Trophoblast cell (in vitro differentiated cells and primary cell): ENCODE data around the gene DHPS.

Source experiments
- DNase-seq, 2 donors: peaks; one replicate each; pipeline ENCODE4 v3.0.0-alpha.2; 2016
- H2AFZ ChIP-seq: 2 replicates; pipeline ENCODE4 v1.6.1; 2013; ENCODE audit warnings: low read length, moderate library complexity, mild to moderate bottlenecking; ENCODE audit not compliant: insufficient read depth, poor library complexity
- H2AK5ac ChIP-seq: 2 replicates; pipeline ENCODE4 v1.6.1; 2013; ENCODE audit warnings: mild to moderate bottlenecking, low read length
- H2BK120ac ChIP-seq: 2 replicates; pipeline ENCODE4 v1.6.1; 2013; ENCODE audit warnings: low read length, mild to moderate bottlenecking, moderate library complexity; ENCODE audit not compliant: insufficient read depth, poor library complexity
- H2BK12ac ChIP-seq: 2 replicates; pipeline ENCODE4 v1.6.1; 2013; ENCODE audit warnings: mild to moderate bottlenecking, low read length, moderate library complexity
- H2BK5ac ChIP-seq: 2 replicates; pipeline ENCODE4 v1.6.1; 2013; ENCODE audit warnings: low read length, low read depth, moderate library complexity, mild to moderate bottlenecking; ENCODE audit not compliant: poor library complexity
- H3K14ac ChIP-seq: 2 replicates; pipeline ENCODE4 v1.6.1; 2013; ENCODE audit warnings: mild to moderate bottlenecking, low read length
- H3K18ac ChIP-seq: 2 replicates; pipeline ENCODE4 v1.6.1; 2013; ENCODE audit warnings: mild to moderate bottlenecking, low read length
- H3K23ac ChIP-seq: 2 replicates; pipeline ENCODE4 v1.6.1; 2013; ENCODE audit warnings: low read length
- H3K27ac ChIP-seq: 2 replicates; pipeline ENCODE4 v1.5.1; 2013; ENCODE audit warnings: low read depth, mild to moderate bottlenecking, inconsistent platforms, low read length, moderate library complexity
- H3K27me3 ChIP-seq: 2 replicates; pipeline ENCODE4 v1.6.1; 2013; ENCODE audit warnings: inconsistent platforms, mild to moderate bottlenecking, low read length, moderate library complexity; ENCODE audit not compliant: insufficient read depth
- H3K36me3 ChIP-seq, 2 experiments: 1 replicate in 1 of 2; 2 replicates in 1 of 2; pipeline ENCODE4 v1.6.1; 2013; ENCODE audit warnings: low read length in 2 of 2, mild to moderate bottlenecking in 2 of 2, moderate library complexity in 1 of 2; ENCODE audit not compliant: insufficient read depth in 2 of 2, control insufficient read depth in 1 of 2
- H3K4ac ChIP-seq: 2 replicates; pipeline ENCODE4 v1.6.1; 2013; ENCODE audit warnings: low read depth, mild to moderate bottlenecking, low read length, moderate library complexity
- H3K4me1 ChIP-seq, 2 experiments: 1 replicate in 1 of 2; 2 replicates in 1 of 2; pipeline ENCODE4 v1.6.1; 2013; ENCODE audit warnings: low read length in 2 of 2, mild to moderate bottlenecking in 2 of 2, moderate library complexity in 1 of 2; ENCODE audit not compliant: insufficient read depth in 2 of 2, control insufficient read depth in 1 of 2
- H3K4me2 ChIP-seq: 2 replicates; pipeline ENCODE4 v1.6.1; 2013; ENCODE audit warnings: inconsistent platforms, mild to moderate bottlenecking, low read length, moderate library complexity
- H3K4me3 ChIP-seq: 2 replicates; pipeline ENCODE4 v1.5.1; 2013; ENCODE audit warnings: mild to moderate bottlenecking, low read depth, low read length, inconsistent platforms
- H3K79me1 ChIP-seq: one replicate; pipeline ENCODE4 v1.6.1; 2013; ENCODE audit warnings: low read length
- H3K79me2 ChIP-seq: 2 replicates; pipeline ENCODE4 v1.6.1; 2013; ENCODE audit warnings: low read length, mild to moderate bottlenecking; ENCODE audit not compliant: control insufficient read depth, insufficient read depth, poor library complexity
- H3K9ac ChIP-seq: 2 replicates; pipeline ENCODE4 v1.6.1; 2013; ENCODE audit warnings: mild to moderate bottlenecking, low read length
- H3K9me3 ChIP-seq: 2 replicates; pipeline ENCODE4 v1.6.1; 2013; ENCODE audit warnings: low read depth, mild to moderate bottlenecking, control low read depth, inconsistent platforms, low read length; ENCODE audit not compliant: insufficient read depth
- H4K12ac ChIP-seq: 2 replicates; pipeline ENCODE4 v1.6.1; 2013; ENCODE audit warnings: low read depth, mild to moderate bottlenecking, low read length, moderate library complexity
- H4K8ac ChIP-seq: 2 replicates; pipeline ENCODE4 v1.6.1; 2013; ENCODE audit warnings: low read depth, mild to moderate bottlenecking, low read length, moderate library complexity
- H4K91ac ChIP-seq: one replicate; pipeline ENCODE4 v1.6.1; 2013; ENCODE audit warnings: low read depth, mild to moderate bottlenecking, low read length, moderate library complexity
- WGBS: extraction: QIAGEN DNeasy Blood & Tissue Kit; methylation state at CpG from one replicate; pipeline ENCODE4 v1.1.7; 2013; ENCODE audit warnings: missing lambda C conversion rate; ENCODE audit not compliant: insufficient read length, insufficient coverage; ENCODE audit errors: extremely low coverage; 5-methylcytosine and 5-hydroxymethylcytosine counted together

Gene DHPS

GRCh38 chr19:12669270-12670158 is 12.2 kb downstream of the DHPS start:
- no peak overlapping the region for H2AK5ac ChIP-seq
- H2AFZ ChIP-seq, result peak overlapping the region; percentile 75
- peak overlapping the region; percentile 75 for H4K12ac ChIP-seq
- peak overlapping the region; percentile 96 for H4K8ac ChIP-seq
- no peaks in the 10 kb centered on the region for H3K27me3 ChIP-seq
- H4K91ac ChIP-seq, result peak overlapping the region; percentile 83
- peak overlapping the region; percentile 87 for H3K4me3 ChIP-seq
- peaks cover 10% of the 10 kb centered on the region for H3K79me2 ChIP-seq
- peaks cover 11% of the 10 kb centered on the region for H3K79me1 ChIP-seq
- peaks cover 35 to 36% of the 10 kb centered on the region in 2 experiments for H3K36me3 ChIP-seq
- peak overlapping the region; percentile 87 for H3K9ac ChIP-seq
- no peak overlapping the region for H3K23ac ChIP-seq
- no peak overlapping the region for H2BK12ac ChIP-seq
- peak overlapping the region; percentile 46 for H3K4ac ChIP-seq
- peak; percentile 71 to 86 for DNase-seq
- H3K9me3 ChIP-seq, result no peaks in the 10 kb centered on the region
- peak overlapping the region; percentile 60 for H3K18ac ChIP-seq
- peaks cover 20 to 27% of the 10 kb centered on the region in 2 experiments for H3K4me1 ChIP-seq
- H3K4me2 ChIP-seq, result peak overlapping the region; percentile 91
- H2BK120ac ChIP-seq, result peak overlapping the region; percentile 45
- H3K14ac ChIP-seq, result peak overlapping the region; percentile 62
- H2BK5ac ChIP-seq, result peak overlapping the region; percentile 73
- peak overlapping the region; percentile 77 for H3K27ac ChIP-seq
- no CpG with 5 or more reads among the region's 64 CpGs for whole genome bisulfite sequencing

GRCh38 chr19:12668932-12669269 is 12.8 kb downstream of the DHPS start:
- Histone ChIP-seq H3K4me1 (peaks cover 20 to 27% of the 10 kb centered on the region in 2 experiments), H3K79me1 (peaks cover 11% of the 10 kb centered on the region), H3K27ac (peak overlapping the region; percentile 55), H2BK5ac (peak overlapping the region; percentile 43), H3K36me3 (peaks cover 33 to 34% of the 10 kb centered on the region in 2 experiments), H4K8ac (peak overlapping the region; percentile 96), H3K4me2 (peak overlapping the region; percentile 91), H2BK12ac (no peak overlapping the region), H2BK120ac (peak overlapping the region; percentile 29), H3K14ac (peak overlapping the region; percentile 62), H3K23ac (no peak overlapping the region), H3K79me2 (peaks cover 10% of the 10 kb centered on the region), H4K91ac (peak overlapping the region; percentile 83), H3K9ac (peak overlapping the region; percentile 87), H2AK5ac (no peak overlapping the region), H2AFZ (peak overlapping the region; percentile 75), H3K9me3 (no peaks in the 10 kb centered on the region), H3K4ac (peak overlapping the region; percentile 46), H3K27me3 (no peaks in the 10 kb centered on the region), H3K4me3 (peak overlapping the region; percentile 86), H4K12ac (peak overlapping the region; percentile 75), H3K18ac (peak overlapping the region; percentile 60)
- peak; percentile 39 to 41 for DNase-seq
- WGBS, result no CpG with 5 or more reads among the region's 24 CpGs

GRCh38 chr19:12668346-12668745 is 13.3 kb downstream of the DHPS start:
- DNase-seq, result no peak
- Histone ChIP-seq H3K4me1 (peaks cover 20 to 27% of the 10 kb centered on the region in 2 experiments), H3K4me2 (peak overlapping the region; percentile 91), H3K4me3 (peak overlapping the region; percentile 86), H2BK12ac (no peak overlapping the region), H2BK5ac (no peak overlapping the region), H4K91ac (peak overlapping the region; percentile 83), H4K12ac (peak overlapping the region; percentile 46), H3K18ac (peak overlapping the region; percentile 18), H2AFZ (no peak overlapping the region), H3K27me3 (no peaks in the 10 kb centered on the region), H2BK120ac (no peak overlapping the region), H3K9ac (peak overlapping the region; percentile 87), H3K4ac (peak overlapping the region; percentile 46), H3K79me1 (peaks cover 11% of the 10 kb centered on the region), H3K23ac (no peak overlapping the region), H4K8ac (peak overlapping the region; percentile 96), H3K9me3 (no peaks in the 10 kb centered on the region), H3K79me2 (peaks cover 10% of the 10 kb centered on the region), H2AK5ac (peak overlapping the region; percentile 35), H3K14ac (peak overlapping the region; percentile 62), H3K36me3 (peaks cover 36 to 38% of the 10 kb centered on the region in 2 experiments), H3K27ac (no peak overlapping the region)
- no CpG with 5 or more reads among the region's 8 CpGs for WGBS

- no peaks in the 10 kb centered on the region for H3K9me3 ChIP-seq
- no peak overlapping the region for H3K4me3 ChIP-seq
- peak overlapping the region; percentile 46 for H4K12ac ChIP-seq
- no peak overlapping the region for H3K14ac ChIP-seq
- no peak overlapping the region for H4K91ac ChIP-seq
- WGBS, result no CpG with 5 or more reads among the region's 4 CpGs
- no peak overlapping the region for H3K9ac ChIP-seq
- no peak overlapping the region for H2BK120ac ChIP-seq
- peaks cover 11% of the 10 kb centered on the region for H3K79me1 ChIP-seq
- no peak overlapping the region for H2BK5ac ChIP-seq
- peak overlapping the region; percentile 91 for H3K4me2 ChIP-seq
- no peak overlapping the region for H3K23ac ChIP-seq
- no peak overlapping the region for H2AFZ ChIP-seq
- H4K8ac ChIP-seq, result no peak overlapping the region
- no peak overlapping the region for H2BK12ac ChIP-seq
- peaks cover 36 to 38% of the 10 kb centered on the region in 2 experiments for H3K36me3 ChIP-seq
- no peak overlapping the region for H3K4ac ChIP-seq
- DNase-seq, result no peak
- no peaks in the 10 kb centered on the region for H3K27me3 ChIP-seq
- H3K4me1 ChIP-seq, result peaks cover 20 to 27% of the 10 kb centered on the region in 2 experiments
- peaks cover 10% of the 10 kb centered on the region for H3K79me2 ChIP-seq
- H3K18ac ChIP-seq, result peak overlapping the region; percentile 12
- no peak overlapping the region for H3K27ac ChIP-seq
- no peak overlapping the region for H2AK5ac ChIP-seq
These were observed 13.9 kb downstream of the DHPS start for GRCh38 chr19:12667731-12668302.
